GM12801 (cell line): ENCODE measurements around the gene COL6A2.

Source experiments
- TF ChIP-seq, protein P1 (sequence below): IDR thresholded peaks from one replicate; pipeline ENCODE4 v1.5.1; 2011; ENCODE audit warnings: control low read depth; ENCODE audit not compliant: insufficient read length; ENCODE audit errors: extremely low read depth

The COL6A2 gene

GRCh38 chr21:46128106-46128932, 30.4 kb downstream of the COL6A2 start:
- TF ChIP-seq, protein P1, sequence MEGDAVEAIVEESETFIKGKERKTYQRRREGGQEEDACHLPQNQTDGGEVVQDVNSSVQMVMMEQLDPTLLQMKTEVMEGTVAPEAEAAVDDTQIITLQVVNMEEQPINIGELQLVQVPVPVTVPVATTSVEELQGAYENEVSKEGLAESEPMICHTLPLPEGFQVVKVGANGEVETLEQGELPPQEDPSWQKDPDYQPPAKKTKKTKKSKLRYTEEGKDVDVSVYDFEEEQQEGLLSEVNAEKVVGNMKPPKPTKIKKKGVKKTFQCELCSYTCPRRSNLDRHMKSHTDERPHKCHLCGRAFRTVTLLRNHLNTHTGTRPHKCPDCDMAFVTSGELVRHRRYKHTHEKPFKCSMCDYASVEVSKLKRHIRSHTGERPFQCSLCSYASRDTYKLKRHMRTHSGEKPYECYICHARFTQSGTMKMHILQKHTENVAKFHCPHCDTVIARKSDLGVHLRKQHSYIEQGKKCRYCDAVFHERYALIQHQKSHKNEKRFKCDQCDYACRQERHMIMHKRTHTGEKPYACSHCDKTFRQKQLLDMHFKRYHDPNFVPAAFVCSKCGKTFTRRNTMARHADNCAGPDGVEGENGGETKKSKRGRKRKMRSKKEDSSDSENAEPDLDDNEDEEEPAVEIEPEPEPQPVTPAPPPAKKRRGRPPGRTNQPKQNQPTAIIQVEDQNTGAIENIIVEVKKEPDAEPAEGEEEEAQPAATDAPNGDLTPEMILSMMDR, result no peak

DNA sequence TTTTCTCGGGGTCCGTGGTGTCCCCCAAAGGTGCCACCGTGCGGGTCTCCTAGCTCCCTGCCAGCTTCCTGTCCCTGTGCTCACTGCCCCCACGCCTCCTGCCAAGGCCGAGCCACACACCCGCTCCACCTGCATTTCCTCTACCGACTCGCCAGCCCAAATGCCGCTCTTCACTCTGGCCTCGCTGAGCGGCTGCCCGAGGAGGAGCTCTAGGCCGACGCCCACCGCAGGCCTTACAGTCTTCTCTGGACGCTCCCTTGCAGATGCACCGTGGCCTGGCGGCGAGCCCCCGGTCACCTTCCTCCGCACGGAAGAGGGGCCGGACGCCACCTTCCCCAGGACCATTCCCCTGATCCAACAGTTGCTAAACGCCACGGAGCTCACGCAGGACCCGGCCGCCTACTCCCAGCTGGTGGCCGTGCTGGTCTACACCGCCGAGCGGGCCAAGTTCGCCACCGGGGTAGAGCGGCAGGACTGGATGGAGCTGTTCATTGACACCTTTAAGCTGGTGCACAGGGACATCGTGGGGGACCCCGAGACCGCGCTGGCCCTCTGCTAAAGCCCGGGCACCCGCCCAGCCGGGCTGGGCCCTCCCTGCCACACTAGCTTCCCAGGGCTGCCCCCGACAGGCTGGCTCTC, 31.1 kb downstream of the COL6A2 start:
- TF ChIP-seq, protein P1, result no peak

GRCh38 chr21:46129846-46130651, 32.1 kb downstream of the COL6A2 start:
- TF ChIP-seq, protein P1, result no peak

GRCh38 chr21:46130831-46131587, 33.1 kb downstream of the COL6A2 start:
- TF ChIP-seq, protein P1, result no peak

DNA sequence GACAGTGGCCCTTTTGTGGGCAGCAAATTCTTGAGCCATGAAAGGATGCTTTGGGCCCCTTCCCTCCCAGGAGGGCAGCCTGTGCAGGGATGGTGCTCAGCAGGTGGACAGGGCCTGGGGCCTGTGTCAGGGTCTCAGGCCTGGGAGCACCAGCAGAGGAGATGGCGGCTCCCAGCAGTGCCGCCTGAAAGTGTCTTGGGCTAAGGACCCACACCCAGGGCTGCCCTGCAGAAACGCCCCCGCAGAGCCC, 33.6 kb downstream of the COL6A2 start:
- TF ChIP-seq, protein P1, result no peak

- TF ChIP-seq, protein P1, result no peak
These were observed 34.1 kb downstream of the COL6A2 start for GRCh38 chr21:46131838-46132651.
